ENCODE data around the gene PLA1A.
"Not testable (repeated sequence)": the region's sequence is repeated elsewhere in the genome, so short reads cannot be mapped to it uniquely, and the experiment has no call there.

PLA1A gene

GRCh38 chr3:119669906-119670570 is 72.4 kb downstream of the PLA1A start:
- no peak for DNase-seq

GRCh38 chr3:119672776-119673175 is 75.1 kb downstream of the PLA1A start:
- DNase-seq: no peak

- DNase-seq: no peak
Measured at GRCh38 chr3:119673875-119674274, 76.2 kb downstream of the PLA1A start.

- DNase-seq: no peak
Measured at GRCh38 chr3:119675188-119675874, 77.6 kb downstream of the PLA1A start.

- no peak for DNase-seq
Measured at GRCh38 chr3:119676020-119676419, 78.3 kb downstream of the PLA1A start.

- DNase-seq: peak; percentile 98
Measured at GRCh38 chr3:119676771-119677640, 79.3 kb downstream of the PLA1A start, which contains the start of gene COX17. COX17 (minus strand) TSS chr3:119677406; CDS start chr3:119677310, 96 bp downstream.

- no peak for DNase-seq
Measured at GRCh38 chr3:119677641-119677934, 79.9 kb downstream of the PLA1A start.

- DNase-seq: not testable (repeated sequence)
Measured at GRCh38 chr3:119678209-119678608, 80.5 kb downstream of the PLA1A start.
